Measurements from ENCODE around the gene NRM.

DNA sequence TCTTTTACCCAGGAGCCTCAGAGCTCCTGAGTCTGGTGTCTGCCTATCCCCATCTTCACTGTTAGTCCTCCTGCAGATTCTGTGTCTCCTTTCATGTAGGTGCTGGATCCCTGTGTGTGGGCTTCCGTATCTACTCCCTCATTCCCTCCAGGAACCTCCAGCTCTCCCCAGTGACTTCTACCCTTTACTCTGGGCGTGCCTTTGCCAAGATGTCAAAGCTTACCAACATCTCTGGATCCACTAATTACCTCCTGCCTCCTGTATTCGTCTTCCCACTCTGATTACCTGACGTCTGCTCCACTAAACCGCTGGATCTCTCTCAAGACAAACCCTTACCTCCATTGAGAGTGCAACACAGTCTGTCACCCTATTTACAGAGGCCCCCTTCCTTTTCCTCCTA lies 46.0 kb downstream of the NRM start:
- TF ChIP-seq, protein P1, sequence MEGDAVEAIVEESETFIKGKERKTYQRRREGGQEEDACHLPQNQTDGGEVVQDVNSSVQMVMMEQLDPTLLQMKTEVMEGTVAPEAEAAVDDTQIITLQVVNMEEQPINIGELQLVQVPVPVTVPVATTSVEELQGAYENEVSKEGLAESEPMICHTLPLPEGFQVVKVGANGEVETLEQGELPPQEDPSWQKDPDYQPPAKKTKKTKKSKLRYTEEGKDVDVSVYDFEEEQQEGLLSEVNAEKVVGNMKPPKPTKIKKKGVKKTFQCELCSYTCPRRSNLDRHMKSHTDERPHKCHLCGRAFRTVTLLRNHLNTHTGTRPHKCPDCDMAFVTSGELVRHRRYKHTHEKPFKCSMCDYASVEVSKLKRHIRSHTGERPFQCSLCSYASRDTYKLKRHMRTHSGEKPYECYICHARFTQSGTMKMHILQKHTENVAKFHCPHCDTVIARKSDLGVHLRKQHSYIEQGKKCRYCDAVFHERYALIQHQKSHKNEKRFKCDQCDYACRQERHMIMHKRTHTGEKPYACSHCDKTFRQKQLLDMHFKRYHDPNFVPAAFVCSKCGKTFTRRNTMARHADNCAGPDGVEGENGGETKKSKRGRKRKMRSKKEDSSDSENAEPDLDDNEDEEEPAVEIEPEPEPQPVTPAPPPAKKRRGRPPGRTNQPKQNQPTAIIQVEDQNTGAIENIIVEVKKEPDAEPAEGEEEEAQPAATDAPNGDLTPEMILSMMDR (conservative IDR thresholded peaks at IDR 0.05; ENCODE audit: low read depth in 2 of 2): no peak
- no peak for TF ChIP-seq JUNB (IDR thresholded peaks at IDR 0.05; ENCODE audit: unreplicated experiment)
- TF ChIP-seq POLR2AphosphoS5 (IDR thresholded peaks at IDR 0.05; ENCODE audit: low read depth): no peak
- no peak for TF ChIP-seq EZH2phosphoT487 (IDR thresholded peaks at IDR 0.05; ENCODE audit: unreplicated experiment)
- no peak for TF ChIP-seq NANOG (IDR thresholded peaks at IDR 0.05; ENCODE audit: borderline replicate concordance)
- TF ChIP-seq EZH2 (IDR thresholded peaks at IDR 0.05; ENCODE audit: low read depth, unreplicated experiment): no peak
- TF ChIP-seq, protein P2, sequence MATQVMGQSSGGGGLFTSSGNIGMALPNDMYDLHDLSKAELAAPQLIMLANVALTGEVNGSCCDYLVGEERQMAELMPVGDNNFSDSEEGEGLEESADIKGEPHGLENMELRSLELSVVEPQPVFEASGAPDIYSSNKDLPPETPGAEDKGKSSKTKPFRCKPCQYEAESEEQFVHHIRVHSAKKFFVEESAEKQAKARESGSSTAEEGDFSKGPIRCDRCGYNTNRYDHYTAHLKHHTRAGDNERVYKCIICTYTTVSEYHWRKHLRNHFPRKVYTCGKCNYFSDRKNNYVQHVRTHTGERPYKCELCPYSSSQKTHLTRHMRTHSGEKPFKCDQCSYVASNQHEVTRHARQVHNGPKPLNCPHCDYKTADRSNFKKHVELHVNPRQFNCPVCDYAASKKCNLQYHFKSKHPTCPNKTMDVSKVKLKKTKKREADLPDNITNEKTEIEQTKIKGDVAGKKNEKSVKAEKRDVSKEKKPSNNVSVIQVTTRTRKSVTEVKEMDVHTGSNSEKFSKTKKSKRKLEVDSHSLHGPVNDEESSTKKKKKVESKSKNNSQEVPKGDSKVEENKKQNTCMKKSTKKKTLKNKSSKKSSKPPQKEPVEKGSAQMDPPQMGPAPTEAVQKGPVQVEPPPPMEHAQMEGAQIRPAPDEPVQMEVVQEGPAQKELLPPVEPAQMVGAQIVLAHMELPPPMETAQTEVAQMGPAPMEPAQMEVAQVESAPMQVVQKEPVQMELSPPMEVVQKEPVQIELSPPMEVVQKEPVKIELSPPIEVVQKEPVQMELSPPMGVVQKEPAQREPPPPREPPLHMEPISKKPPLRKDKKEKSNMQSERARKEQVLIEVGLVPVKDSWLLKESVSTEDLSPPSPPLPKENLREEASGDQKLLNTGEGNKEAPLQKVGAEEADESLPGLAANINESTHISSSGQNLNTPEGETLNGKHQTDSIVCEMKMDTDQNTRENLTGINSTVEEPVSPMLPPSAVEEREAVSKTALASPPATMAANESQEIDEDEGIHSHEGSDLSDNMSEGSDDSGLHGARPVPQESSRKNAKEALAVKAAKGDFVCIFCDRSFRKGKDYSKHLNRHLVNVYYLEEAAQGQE (IDR thresholded peaks at IDR 0.05; ENCODE audit: unreplicated experiment): no peak
- TF ChIP-seq CREB1 (CRISPR knock-in tag; IDR thresholded peaks at IDR 0.05; ENCODE audit: low read depth): no peak
- TF ChIP-seq, protein P3, sequence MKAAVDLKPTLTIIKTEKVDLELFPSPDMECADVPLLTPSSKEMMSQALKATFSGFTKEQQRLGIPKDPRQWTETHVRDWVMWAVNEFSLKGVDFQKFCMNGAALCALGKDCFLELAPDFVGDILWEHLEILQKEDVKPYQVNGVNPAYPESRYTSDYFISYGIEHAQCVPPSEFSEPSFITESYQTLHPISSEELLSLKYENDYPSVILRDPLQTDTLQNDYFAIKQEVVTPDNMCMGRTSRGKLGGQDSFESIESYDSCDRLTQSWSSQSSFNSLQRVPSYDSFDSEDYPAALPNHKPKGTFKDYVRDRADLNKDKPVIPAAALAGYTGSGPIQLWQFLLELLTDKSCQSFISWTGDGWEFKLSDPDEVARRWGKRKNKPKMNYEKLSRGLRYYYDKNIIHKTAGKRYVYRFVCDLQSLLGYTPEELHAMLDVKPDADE (IDR thresholded peaks at IDR 0.05): no peak
- TF ChIP-seq, protein P4, sequence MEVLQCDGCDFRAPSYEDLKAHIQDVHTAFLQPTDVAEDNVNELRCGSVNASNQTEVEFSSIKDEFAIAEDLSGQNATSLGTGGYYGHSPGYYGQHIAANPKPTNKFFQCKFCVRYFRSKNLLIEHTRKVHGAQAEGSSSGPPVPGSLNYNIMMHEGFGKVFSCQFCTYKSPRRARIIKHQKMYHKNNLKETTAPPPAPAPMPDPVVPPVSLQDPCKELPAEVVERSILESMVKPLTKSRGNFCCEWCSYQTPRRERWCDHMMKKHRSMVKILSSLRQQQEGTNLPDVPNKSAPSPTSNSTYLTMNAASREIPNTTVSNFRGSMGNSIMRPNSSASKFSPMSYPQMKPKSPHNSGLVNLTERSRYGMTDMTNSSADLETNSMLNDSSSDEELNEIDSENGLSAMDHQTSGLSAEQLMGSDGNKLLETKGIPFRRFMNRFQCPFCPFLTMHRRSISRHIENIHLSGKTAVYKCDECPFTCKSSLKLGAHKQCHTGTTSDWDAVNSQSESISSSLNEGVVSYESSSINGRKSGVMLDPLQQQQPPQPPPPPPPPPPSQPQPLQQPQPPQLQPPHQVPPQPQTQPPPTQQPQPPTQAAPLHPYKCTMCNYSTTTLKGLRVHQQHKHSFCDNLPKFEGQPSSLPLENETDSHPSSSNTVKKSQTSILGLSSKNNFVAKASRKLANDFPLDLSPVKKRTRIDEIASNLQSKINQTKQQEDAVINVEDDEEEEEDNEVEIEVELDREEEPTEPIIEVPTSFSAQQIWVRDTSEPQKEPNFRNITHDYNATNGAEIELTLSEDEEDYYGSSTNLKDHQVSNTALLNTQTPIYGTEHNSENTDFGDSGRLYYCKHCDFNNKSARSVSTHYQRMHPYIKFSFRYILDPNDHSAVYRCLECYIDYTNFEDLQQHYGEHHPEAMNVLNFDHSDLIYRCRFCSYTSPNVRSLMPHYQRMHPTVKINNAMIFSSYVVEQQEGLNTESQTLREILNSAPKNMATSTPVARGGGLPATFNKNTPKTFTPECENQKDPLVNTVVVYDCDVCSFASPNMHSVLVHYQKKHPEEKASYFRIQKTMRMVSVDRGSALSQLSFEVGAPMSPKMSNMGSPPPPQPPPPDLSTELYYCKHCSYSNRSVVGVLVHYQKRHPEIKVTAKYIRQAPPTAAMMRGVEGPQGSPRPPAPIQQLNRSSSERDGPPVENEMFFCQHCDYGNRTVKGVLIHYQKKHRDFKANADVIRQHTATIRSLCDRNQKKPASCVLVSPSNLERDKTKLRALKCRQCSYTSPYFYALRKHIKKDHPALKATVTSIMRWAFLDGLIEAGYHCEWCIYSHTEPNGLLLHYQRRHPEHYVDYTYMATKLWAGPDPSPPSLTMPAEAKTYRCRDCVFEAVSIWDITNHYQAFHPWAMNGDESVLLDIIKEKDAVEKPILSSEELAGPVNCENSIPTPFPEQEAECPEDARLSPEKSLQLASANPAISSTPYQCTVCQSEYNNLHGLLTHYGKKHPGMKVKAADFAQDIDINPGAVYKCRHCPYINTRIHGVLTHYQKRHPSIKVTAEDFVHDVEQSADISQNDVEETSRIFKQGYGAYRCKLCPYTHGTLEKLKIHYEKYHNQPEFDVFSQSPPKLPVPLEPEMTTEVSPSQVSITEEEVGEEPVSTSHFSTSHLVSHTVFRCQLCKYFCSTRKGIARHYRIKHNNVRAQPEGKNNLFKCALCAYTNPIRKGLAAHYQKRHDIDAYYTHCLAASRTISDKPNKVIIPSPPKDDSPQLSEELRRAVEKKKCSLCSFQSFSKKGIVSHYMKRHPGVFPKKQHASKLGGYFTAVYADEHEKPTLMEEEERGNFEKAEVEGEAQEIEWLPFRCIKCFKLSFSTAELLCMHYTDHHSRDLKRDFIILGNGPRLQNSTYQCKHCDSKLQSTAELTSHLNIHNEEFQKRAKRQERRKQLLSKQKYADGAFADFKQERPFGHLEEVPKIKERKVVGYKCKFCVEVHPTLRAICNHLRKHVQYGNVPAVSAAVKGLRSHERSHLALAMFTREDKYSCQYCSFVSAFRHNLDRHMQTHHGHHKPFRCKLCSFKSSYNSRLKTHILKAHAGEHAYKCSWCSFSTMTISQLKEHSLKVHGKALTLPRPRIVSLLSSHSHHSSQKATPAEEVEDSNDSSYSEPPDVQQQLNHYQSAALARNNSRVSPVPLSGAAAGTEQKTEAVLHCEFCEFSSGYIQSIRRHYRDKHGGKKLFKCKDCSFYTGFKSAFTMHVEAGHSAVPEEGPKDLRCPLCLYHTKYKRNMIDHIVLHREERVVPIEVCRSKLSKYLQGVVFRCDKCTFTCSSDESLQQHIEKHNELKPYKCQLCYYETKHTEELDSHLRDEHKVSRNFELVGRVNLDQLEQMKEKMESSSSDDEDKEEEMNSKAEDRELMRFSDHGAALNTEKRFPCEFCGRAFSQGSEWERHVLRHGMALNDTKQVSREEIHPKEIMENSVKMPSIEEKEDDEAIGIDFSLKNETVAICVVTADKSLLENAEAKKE (CRISPR knock-in tag; IDR thresholded peaks at IDR 0.05): no peak
- TF ChIP-seq ZNF331 (CRISPR knock-in tag; IDR thresholded peaks at IDR 0.05; ENCODE audit: low read depth): no peak
- TF ChIP-seq STAT1 (IDR thresholded peaks at IDR 0.05; ENCODE audit: unreplicated experiment): no peak
- no peak for TF ChIP-seq ZNF114 (CRISPR knock-in tag; IDR thresholded peaks at IDR 0.05)
